Central memory CD4-positive, alpha-beta T cell (primary cell): ENCODE data around the gene RUNX2.
"Not testable (repeated sequence)": the region's sequence is repeated elsewhere in the genome, so short reads cannot be mapped to it uniquely, and the experiment has no call there.

Source experiments
- DNase-seq: peaks from one replicate; pipeline ENCODE4 v3.0.0; 2022
- total RNA-seq, 3 experiments: gene quantifications; one replicate each; lab custom pipeline; 2026; lab: John Stamatoyannopoulos, UW

The RUNX2 gene
- total RNA-seq = 10.4 to 25.9 (median 22.0) reads per million in 3 experiments

- no peak for DNase-seq
Measured at GRCh38 chr6:45327956-45328522, at the start of gene RUNX2. Gene RUNX2 (plus strand): TSS chr6:45328330. CDS start chr6:45328727, 397 bp downstream.

DNA sequence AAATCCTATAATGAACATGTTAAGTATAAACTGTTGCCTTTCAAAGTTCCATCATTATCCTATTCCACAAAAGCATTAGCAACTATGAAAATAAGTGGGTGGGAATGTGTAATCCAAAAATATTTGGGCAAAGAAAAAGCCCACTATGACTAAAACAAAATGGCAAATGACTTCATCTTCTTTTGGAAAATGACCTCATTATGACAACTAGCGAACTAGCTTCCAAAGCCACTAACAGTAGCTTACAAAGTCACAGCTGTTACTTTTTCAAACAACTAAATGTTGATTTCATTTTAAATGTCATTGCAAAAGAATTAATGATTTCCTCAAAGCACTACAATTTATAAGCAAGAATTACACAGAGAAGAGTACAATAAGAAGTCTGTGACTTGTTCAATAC is 49.8 kb upstream of the RUNX2 start:
- DNase-seq = no peak

DNA sequence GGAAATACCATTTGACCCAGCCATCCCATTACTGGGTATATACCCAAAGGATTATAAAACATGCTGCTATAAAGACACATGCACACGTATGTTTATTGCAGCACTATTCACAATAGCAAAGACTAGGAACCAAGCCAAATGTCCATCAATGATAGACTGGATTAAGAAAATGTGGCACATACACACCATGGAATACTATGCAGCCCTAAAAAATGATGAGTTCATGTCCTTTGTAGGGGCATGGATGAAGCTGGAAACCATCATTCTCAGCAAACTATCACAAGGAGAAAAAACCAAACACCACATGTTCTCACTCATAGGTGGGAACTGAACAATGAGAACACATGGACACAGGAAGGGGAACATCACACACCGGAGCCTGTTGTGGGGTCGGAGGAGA is 41.4 kb upstream of the RUNX2 start:
- DNase-seq = not testable (repeated sequence)

GRCh38 chr6:45289751-45290514 is 38.2 kb upstream of the RUNX2 start:
- DNase-seq = no peak

DNA sequence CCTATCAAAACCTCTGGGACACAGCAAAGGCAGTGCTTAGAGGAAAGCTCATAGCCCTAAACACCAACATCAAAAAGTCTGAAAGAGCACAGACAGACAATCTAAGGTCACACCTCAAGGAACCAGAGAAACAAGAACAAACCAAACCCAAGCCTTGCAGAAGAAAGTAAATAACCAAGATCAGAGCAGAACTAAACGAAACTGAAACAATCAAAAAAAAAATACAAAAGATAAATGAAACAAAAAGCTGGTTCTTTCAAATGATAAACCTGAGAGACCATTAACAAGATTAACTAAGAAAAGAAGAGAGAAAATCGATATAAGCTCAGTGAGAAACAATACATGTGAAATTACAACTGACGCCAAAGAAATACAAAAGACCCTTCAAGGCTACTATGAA is 34.8 kb upstream of the RUNX2 start:
- peak; percentile 19 for DNase-seq

DNA sequence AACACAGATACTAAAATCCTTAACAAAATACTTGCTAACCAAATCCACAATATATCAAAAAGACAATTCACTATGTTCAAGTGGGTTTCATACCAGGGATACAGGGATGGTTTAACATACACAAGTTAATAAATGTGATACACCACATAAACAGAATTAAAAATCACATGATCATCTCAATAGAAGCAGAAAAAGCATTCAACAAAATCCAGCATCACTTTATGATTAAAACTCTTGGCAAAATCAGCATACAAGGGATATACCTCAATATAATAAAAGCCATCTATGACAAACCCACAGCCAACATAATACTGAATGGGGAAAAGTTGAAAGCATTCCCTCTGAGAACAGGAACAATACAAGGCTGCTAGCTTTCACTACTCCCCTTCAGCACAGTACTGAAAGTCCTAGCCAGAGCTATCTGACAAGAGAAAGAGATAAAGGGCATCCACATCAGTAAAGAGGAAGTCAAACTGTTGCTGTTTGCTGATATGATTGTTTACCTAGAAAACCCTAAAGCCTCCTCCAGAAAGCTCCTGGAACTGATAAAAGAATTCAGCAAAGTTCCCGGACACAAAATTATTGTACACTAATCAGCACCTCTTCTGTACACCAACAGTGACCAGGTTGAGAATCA is 33.9 kb upstream of the RUNX2 start:
- DNase-seq = not testable (repeated sequence)

DNA sequence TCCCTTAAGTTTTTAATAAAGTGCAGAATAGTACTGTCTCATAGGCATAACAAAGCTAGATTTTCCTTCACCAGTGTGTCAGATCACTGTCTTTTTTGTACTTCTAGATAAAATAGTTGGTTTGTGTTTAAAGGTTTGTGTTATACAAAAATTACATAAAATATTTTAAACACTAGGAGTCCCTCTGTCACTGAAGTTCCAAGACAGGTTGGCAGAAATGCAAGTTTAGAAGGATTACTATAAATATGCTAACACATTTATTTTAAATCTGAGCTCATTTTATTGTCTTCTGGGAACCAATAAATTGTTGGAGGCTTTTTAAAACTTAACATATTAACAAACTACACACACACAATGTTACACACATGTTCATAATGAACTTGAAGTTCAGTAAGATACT is 30.8 kb upstream of the RUNX2 start:
- no peak for DNase-seq

- DNase-seq = no peak
Measured at GRCh38 chr6:45299096-45299581, 29.0 kb upstream of the RUNX2 start.

DNA sequence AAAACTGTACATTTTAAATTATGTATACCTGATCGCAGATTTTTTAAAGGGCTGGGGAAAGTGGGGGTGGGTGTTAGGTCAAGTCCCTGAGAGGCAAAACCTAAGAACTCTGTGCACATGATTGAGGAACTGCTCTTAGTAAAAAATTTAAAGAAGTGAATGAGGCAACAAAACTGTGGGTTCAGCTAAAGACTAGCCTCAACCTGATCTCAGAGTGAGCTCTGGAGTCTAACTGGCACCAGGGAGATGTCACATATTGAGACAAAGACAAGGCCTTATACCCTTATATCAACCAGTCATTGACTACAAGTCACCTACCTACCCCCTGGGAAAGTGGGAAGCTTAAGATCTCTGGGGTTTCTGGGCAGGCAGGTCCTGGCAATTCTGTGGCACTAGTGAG is 27.4 kb upstream of the RUNX2 start:
- DNase-seq = no peak

GRCh38 chr6:45301348-45302142 is 26.6 kb upstream of the RUNX2 start:
- no peak for DNase-seq

DNA sequence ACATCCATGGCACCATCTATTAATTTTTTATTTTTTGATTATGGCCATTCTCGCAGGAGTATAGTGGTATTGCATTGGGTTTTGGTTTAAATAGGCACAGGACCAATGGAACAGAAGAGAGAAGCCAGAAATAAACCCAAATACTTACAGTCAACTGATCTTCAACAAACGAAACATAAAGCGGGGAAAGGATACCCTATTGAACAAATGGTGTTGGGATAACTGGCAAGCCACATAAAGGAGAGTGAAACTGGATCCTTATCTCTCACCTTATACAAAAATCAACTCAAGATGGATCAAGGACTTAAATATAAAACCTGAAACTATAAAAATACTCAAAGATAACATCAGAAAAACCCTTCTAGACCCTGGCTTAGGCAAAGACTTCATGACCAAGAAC is 25.3 kb upstream of the RUNX2 start:
- DNase-seq = no peak

- DNase-seq = no peak
Measured at GRCh38 chr6:45305546-45305945, 22.6 kb upstream of the RUNX2 start.

- DNase-seq = peak; percentile 34
Measured at GRCh38 chr6:45310118-45310788, 17.9 kb upstream of the RUNX2 start.

- DNase-seq = no peak
Measured at GRCh38 chr6:45314146-45314545, 14.0 kb upstream of the RUNX2 start.

DNA sequence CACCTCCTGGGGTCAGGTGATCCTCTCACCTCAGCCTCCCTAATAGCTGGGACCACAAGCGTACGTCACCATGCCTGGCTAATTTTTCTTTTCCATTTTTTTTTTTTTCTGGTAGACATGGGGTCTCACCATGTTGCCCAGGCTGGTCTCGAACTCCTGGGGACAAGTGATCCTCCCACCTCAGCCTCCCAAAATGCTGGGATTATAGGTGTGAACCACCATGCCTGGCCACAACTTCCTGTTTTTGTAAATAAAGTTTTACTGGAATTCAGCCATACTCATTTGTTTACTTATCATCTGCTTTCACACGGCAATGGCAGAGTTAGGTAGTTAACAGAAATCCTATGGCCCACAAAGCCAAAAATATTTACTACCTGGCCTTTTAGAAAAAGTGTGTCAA is 7.8 kb upstream of the RUNX2 start:
- DNase-seq = no peak

DNA sequence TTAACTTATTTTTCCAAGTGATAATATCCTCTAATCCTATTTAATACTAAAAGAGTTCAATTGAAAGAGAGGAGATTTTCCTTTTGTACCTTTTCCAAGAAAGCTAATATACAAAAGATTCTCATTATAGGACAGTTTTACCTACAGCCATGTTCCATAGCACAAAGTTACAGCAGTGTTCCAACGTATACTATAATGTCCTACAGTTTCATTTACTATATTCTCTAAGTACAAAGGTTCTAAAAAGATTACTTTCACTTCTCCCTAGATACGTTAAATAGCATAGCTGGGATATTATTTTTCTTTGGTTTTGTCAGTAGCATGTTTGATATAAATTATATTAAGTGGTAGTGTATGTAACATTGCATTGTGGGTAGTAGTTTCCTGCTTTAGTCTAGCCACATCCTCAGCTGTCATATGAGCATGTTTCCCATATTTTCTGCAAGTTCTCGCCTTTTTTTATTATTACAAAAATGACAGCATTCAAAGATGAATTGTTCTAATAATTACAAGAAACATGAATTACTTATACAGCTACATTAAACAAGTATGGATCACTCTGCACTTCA is 4.4 kb upstream of the RUNX2 start:
- DNase-seq = peak; percentile 22

- DNase-seq = no peak
Measured at GRCh38 chr6:45326698-45327417, 1.3 kb upstream of the RUNX2 start.

- DNase-seq = no peak
Measured at GRCh38 chr6:45328523-45328922, 393 bp downstream of the RUNX2 start.

GRCh38 chr6:45344900-45345299 is 16.8 kb downstream of the RUNX2 start:
- no peak for DNase-seq

DNA sequence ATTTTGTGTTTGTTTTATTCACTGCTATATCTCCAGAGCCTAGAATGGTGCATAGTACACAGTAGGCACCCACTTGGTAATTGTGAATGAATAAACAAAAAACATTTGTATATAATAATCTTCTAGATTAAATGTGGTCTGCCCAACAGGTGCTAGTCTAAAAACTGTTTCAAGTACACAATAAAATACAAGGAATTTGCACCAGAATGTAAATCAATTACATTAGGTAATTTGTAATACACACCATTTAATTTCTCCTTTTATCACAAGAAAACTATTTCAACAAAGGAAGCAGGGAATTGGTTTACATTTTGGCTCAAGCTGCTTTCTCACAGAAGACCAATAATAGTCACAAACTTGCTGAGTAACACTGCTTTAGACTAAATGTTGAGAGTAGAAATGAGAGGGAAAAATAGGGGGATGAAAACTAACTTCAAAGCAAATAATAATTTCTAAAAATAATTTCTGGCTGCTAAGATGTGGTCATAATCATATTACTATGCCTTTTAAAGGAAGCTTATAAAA is 22.1 kb downstream of the RUNX2 start:
- DNase-seq = no peak

GRCh38 chr6:45351076-45351475 is 22.9 kb downstream of the RUNX2 start:
- DNase-seq = no peak
